Liver (tissue), 3 donors: Measurements from ENCODE around the gene TRPV4.

Source experiments
- CTCF ChIP-seq: fragments of 150-350 bp; IDR thresholded peaks from 2 replicates; pipeline ENCODE4 v1.5.1; 2017; ENCODE audit warnings: improper control_type of control experiment, low read depth, low read length; ENCODE audit not compliant: missing input control
- EGR1 ChIP-seq, 2 donors: IDR thresholded peaks; 2 replicates each; pipeline ENCODE4 v1.6.1; 2016 to 2018; ENCODE audit warnings: antibody characterized with exemption in 2 of 2, low read depth in 2 of 2
- FOXA1 ChIP-seq: IDR thresholded peaks from 2 replicates; pipeline ENCODE4 v1.6.1; 2016; ENCODE audit warnings: antibody characterized with exemption
- GABPA ChIP-seq, 2 donors: IDR thresholded peaks in 1 of 2; conservative IDR thresholded peaks in 1 of 2; 2 replicates each; pipeline ENCODE4 v1.6.1; 2016; ENCODE audit warnings: antibody characterized with exemption in 2 of 2, mild to moderate bottlenecking in 1 of 2, moderate library complexity in 1 of 2
- JUND ChIP-seq, 2 donors: IDR thresholded peaks; 2 replicates each; pipeline ENCODE4 v1.6.1; 2016; ENCODE audit warnings: antibody characterized with exemption in 2 of 2
- RAD21 ChIP-seq, 2 donors: IDR thresholded peaks; 2 replicates each; pipeline ENCODE4 v1.6.1; 2016; ENCODE audit warnings: antibody characterized with exemption in 2 of 2, mild to moderate bottlenecking in 2 of 2
- RXRA ChIP-seq, 2 donors: IDR thresholded peaks; 2 replicates each; pipeline ENCODE4 v1.6.1; 2017 to 2018; ENCODE audit warnings: antibody characterized with exemption in 2 of 2, mild to moderate bottlenecking in 1 of 2
- SP1 ChIP-seq: IDR thresholded peaks from 2 replicates; pipeline ENCODE4 v1.6.1; 2018; ENCODE audit warnings: antibody characterized with exemption, mild to moderate bottlenecking
- TAF1 ChIP-seq: conservative IDR thresholded peaks from 2 replicates; pipeline ENCODE4 v1.6.1; 2016; ENCODE audit warnings: antibody characterized with exemption, mild to moderate bottlenecking
- YY1 ChIP-seq: IDR thresholded peaks from 2 replicates; pipeline ENCODE4 v1.6.1; 2016; ENCODE audit warnings: antibody characterized with exemption, mild to moderate bottlenecking
- ZBTB33 ChIP-seq: IDR thresholded peaks from 2 replicates; pipeline ENCODE4 v1.6.1; 2016; ENCODE audit warnings: antibody characterized with exemption
- TF ChIP-seq, protein P1 (sequence below): IDR thresholded peaks from 2 replicates; pipeline ENCODE4 v1.6.1; 2016; ENCODE audit warnings: antibody characterized with exemption
- donor health status: healthy.
- donor health status: healthy.

DNA sequence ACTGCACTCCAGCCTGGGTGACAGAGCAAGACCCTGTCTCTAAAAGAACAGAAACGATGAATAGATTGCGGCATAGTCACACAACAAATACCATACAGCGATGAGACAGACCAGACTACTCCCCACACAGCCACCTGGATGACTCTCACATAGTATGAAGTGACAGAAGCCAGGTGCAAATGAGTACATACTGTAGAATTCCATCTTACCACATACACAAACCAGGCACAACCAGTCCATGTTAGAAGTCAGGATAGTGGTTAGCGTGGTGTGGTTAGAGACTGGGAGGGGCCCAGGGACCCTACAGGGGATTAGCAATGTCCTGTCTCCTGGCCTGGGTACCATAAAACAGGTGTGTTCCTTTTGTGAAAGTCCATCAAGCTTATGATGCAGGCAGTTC, 65.7 kb downstream of the TRPV4 start:
- TF ChIP-seq CTCF (no peak), RXRA (IDR thresholded peaks at IDR 0.05) (no peak), JUND (IDR thresholded peaks at IDR 0.05) (no peak), ZBTB33 (no peak), YY1 (no peak), SP1 (no peak), RAD21 (IDR thresholded peaks at IDR 0.05) (no peak), EGR1 (IDR thresholded peaks at IDR 0.05; ENCODE audit: low read depth in 2 of 2) (no peak), GABPA (IDR thresholded peaks at IDR 0.05 in 1 of 2, conservative IDR thresholded peaks at IDR 0.05 in 1 of 2) (no peak), TAF1 (no peak), FOXA1 (no peak)
- TF ChIP-seq, protein P1, sequence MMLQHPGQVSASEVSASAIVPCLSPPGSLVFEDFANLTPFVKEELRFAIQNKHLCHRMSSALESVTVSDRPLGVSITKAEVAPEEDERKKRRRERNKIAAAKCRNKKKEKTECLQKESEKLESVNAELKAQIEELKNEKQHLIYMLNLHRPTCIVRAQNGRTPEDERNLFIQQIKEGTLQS, result no peak
